NCI-H1417 treated with DMSO at 0.1 percent for 48 hours (cell line): ENCODE measurements around the gene RPRD2.
A peak's percentile ranks its signal among the peaks of the same experiment; 100 is the strongest.

Experiments used
- DNase-seq: peaks from one replicate; lab custom pipeline; 2025; lab: John Stamatoyannopoulos, UW

The RPRD2 gene

GRCh38 chr1:150514913-150515327, 151.0 kb downstream of the RPRD2 start:
- no peak for DNase-seq

DNA sequence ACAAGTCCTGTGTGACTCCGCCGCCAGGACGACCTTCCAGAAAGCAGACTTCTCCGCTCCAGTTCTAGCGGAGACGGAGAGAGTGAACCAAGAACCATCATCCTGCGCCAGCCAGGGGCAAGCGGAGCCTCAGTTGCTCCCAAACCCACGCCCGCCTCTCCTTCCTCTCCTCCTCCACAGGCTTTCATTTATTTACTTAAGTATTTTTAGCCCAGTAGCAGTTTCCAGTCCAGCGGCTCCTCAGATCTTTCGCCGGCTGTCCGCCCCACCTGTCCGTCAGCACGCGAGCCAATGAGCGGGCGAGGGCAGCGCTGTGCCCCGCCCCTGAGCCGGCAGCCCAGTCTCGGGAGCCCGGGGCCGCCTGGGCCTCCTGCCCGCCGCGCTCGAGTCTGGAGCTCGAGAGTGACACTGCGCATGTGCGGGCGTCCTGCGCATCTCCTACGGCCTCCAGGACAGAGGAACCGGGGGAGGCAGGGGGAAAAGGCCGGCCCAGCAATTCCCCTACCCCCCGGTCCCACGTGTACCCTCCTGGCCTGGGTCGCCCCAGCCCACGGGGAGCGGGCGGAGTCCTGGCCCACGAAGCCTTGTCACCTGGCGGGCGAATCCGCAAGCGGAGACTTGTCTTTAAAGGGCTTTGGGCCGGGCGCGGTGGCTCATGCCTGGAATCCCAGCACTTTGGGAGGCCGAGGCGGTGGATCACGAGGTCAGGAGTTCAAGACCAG, 151.5 kb downstream of the RPRD2 start, which contains the start of gene FALEC:
TSS of gene FALEC (plus strand) at position 425 of the 722 bp plus-strand sequence.
- peak; percentile 68 for DNase-seq

GRCh38 chr1:150516050-150516591, 152.2 kb downstream of the RPRD2 start:
- no peak for DNase-seq

GRCh38 chr1:150516616-150517015, 152.7 kb downstream of the RPRD2 start:
- no peak for DNase-seq

GRCh38 chr1:150521196-150521968, 157.4 kb downstream of the RPRD2 start:
- DNase-seq, result no peak

GRCh38 chr1:150525348-150525747, 161.4 kb downstream of the RPRD2 start:
- DNase-seq, result no peak
